Activated T-cell treated with anti-CD3 and anti-CD28 coated beads for 4 hours (primary cell): ENCODE results near the gene ARFIP2.

ENCODE experiments used
- DNase-seq: peaks from one replicate; pipeline ENCODE4 v3.0.0-alpha.2; 2020

The ARFIP2 gene

DNA sequence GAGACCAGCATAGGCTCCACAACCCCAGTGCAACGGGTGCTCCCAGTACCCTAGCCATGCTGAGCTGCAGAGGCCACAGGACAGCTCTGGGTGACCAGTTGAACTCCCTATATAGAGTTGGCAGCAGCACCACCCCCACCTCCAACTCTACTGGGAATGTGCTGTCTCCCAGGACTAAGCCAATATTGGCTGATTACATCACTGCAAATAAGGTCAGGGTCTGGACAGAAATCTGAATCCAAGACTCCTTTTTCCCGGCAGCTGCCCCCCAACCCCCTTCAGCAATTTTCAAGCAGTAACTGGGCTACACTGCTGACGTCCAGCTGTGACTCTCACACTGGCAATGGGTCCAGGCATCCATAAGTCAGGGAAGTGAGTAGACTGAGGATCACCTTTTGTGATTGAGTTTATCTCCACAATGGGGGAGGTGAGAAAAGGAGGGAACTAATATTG lies 40.2 kb downstream of the ARFIP2 start, which contains the start of gene HPX:
Gene HPX, minus strand, starts transcription at position 82 of the 453 bp plus-strand sequence. Its CDS starts 24 bp downstream, at position 58.
- DNase-seq, result no peak

DNA sequence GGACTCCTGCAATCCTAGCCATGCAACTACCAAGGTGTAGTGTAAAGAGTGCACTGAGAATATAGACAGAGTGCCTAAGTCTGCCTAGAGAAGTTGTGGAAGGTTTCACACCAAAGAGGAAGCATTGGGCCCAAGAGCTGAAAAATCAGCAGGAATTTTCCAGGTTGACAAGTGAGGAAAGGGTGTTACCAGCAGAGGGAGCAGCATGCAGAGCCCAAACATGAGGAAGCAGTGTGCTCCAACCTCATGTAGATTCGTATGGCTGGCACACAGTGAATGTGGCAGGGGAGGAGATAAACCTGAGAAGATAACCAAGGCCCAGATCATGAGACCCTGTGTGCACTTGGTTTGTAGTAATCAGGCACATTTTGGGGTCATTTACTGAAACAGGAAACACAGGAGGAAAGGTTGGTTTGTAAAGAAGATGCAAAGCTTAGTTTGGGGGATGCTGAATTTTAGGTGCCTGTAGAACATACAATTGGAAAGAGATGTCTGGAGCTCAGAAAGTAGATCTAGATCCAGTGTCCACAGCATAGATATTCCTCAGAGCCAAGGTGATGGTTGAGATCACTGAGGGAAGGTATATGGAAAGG lies 42.1 kb downstream of the ARFIP2 start:
- DNase-seq, result peak; percentile 19

DNA sequence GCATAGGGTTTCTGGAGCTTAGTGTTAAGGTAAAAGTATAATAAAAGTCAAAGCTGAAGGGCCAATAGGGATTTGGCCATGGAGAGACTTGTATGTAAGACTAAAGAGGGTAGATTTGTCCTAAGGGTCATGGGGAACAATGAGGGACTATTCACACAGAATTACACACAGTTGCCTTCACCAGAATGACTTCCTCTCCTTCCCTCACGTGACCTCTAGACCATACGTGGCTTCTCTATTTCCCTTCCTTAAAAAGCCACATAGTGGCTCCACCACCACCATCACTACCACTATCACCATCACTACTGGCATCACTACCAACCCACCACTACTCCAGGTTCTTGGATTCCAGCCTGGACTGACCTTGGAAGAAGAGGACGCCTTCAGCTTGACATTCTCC lies 43.1 kb downstream of the ARFIP2 start:
- no peak for DNase-seq

DNA sequence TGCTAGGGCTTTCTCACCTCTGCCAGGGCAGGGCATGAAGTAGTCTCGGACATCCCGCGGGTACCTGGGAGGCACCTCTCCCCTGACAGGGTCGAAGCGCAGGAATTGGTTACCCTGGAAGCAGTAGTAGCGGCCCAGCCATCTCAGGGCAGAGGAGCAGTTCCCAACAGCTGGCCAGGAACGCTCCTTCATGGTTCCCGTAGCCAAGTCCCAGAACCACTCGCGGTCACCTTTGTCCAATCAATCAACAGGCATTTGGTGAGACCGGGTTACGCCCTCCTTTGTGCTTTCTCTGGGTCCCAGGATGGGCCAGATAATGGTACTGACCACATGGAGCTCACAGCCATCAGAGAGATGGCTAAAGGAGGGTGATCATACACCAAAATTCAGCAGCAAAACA lies 43.7 kb downstream of the ARFIP2 start:
- DNase-seq, result no peak

DNA sequence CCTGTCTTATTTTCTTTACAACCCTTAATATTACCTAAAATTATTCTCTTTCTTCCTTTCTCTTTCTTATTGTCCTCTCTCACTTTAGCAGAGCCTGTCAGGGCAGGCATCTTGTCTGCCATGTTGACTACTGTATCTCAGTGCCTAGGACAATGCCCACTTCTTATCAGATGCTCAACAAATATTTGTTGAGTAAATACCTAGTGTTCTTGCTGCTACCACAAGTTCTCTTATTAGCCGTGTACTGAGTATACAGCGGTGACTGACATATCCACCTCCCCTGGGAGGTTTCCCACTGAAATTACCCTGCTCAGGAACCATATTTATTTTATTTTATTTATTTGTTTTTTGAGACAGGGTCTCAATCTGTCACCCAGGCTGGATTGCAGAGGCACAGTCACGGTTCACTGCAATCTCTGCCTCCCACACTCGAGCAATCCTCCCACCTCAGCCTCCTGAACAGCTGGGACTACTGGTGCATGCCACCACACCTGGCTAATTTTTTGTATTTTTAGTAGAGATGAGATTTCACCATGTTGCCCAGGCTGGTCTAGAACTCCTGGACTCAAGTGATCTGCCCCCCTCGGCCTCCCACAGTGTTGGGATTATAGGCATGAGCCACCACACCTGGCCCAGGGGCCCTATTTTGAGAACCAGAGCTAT lies 47.0 kb downstream of the ARFIP2 start:
- no peak for DNase-seq

DNA sequence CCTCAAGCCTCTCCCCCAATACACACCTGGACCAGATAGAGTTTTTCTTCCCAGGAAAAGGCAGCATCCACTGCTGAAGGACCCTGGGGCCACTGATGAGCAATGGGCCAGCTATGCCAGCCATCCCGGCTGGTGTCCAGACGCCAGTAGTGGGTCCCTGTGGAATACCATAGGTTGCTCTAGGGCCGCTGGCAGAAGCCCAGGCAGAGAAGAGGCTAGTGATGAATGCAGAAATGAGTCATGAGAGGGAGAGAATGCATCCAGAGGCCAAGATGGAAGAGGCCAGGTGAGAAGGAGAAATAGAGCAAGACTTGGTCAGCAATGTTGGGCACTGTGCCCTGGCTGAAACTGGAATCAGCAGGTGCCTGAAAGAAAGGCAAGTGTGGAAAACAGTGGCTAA lies 49.3 kb downstream of the ARFIP2 start:
- DNase-seq, result no peak

DNA sequence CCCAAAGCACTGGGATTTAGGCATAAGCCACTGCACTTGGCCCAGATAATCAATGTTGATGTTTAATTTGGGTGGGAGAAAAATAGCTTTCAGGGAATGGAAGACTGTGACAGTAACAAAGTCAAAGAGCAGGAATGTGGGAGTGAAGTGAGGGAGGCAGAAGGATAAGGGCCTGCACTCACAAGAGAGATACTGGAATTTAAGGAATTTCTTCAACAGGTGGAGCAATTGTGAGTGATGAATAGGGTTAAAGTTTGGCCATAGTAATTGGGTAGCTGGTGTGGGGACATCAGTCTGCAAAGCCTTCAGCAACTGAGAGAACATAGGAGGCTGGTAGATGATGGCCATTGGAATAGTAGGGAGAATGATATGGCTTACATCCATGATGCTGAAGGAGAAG lies 53.6 kb downstream of the ARFIP2 start:
- DNase-seq, result no peak
